ENCODE results near the gene CORO2A.
"Not testable (repeated sequence)": the region's sequence is repeated elsewhere in the genome, so short reads cannot be mapped to it uniquely, and the experiment has no call there.

CORO2A gene

DNA sequence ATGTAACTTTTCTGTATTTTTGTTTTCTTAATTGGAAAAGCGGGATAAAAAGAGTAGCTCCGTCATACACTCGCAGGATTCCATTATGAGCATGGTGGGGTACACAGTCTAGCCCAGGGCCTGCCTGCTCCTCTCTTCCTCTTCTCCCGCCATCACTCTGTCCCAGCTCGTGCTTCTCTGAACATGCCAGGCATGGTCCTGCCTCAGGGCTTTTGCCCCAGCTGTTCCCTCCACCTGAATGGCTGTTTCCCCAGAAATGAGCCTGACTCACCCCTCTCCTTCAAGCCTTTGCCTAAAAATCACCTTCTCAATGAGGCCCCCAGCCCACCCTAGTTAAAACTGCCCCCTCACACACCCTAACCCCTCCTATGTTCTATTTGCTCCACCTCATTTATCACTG is 4.5 kb downstream of the CORO2A start:
- FAIRE-seq: no peak

DNA sequence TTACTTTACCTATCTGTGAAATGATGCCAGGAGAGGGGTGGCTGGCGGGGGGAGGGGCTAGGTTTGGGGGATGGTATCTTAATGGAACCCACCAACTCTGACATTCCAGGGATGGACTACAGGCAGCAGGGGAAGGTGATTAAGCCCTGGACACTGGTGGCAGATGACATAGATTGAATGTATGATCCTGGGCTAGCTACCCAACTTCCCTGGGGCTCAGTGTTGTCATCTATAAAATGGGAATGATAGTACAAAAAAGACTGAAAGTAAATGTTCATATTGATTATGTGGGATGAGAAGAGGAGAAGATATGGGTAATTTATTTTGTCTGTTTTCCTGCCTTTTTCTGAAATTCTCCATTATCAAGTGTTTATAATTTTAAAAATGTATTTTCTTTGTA is 6.2 kb downstream of the CORO2A start:
- no peak for FAIRE-seq

DNA sequence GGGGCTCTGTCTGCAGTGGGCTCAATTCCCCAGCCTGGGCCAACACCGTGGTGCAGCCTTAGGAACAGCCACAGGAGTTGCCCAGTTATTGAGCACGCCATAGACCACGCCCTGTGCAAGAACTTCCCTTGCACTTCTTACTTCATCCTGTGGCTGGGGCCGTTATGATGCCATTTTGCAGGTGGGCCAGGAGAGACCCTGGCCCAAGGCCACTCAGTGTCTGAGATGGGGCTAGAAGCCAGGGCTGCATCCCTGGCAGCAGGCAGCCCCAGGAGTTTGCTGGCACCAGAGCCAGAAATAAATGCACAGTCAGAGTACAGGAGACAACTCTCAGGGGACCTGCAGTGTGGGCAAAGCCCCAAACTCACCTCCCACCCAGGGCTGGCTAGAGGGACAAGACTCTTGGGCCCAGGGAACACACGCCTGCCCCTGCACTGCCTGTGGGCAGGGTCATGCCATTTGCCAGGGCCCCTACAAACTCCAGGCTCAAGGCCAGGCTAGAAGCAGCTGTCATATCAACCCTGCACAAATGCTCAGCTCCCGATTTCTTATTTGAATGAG is 6.7 kb downstream of the CORO2A start:
- no peak for FAIRE-seq

DNA sequence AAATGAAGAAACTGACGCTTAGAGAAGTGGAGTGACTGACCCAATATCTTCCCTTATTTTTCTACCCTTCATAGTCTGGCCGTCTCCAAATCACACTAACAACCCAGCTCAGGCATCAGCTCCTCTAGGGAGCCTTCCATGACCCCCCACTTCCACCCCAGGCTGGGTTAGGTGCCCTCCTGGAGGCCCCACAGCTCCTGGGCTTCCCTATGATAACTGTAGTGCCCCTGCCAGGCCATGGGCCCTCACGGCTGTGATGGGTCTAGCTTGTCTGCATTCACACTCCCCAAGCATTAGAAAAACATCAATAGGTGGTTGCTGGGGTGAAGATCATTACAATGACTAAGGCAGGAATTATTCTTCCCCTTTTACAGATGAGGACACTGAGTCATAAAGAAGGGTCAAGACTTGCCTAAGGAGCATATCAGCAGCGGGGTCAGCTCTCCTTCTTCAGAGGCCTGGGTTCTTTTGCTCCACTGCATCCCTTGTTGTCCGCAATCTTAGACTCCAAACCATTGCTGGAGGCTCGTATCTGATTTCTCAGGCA is 7.3 kb downstream of the CORO2A start:
- no peak for FAIRE-seq

DNA sequence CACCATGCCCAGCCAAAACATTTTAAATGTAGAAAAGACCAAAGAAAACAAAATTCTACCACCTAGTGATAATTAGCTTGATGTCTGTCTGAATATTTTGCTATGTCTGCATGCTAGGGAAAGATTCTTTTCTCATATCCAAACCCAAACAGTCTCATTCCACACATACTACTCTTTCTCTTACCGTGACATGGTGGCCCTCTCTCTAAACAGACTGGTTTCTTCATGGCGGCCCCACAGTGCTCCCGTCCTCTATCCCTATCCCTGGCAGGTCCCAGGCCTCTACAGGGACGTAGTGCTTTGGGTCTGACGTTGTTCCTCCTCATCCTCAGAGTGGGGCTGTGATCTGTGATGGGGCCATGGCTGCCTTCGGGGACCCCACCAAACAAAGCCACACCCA is 8.1 kb downstream of the CORO2A start:
- no peak for FAIRE-seq

DNA sequence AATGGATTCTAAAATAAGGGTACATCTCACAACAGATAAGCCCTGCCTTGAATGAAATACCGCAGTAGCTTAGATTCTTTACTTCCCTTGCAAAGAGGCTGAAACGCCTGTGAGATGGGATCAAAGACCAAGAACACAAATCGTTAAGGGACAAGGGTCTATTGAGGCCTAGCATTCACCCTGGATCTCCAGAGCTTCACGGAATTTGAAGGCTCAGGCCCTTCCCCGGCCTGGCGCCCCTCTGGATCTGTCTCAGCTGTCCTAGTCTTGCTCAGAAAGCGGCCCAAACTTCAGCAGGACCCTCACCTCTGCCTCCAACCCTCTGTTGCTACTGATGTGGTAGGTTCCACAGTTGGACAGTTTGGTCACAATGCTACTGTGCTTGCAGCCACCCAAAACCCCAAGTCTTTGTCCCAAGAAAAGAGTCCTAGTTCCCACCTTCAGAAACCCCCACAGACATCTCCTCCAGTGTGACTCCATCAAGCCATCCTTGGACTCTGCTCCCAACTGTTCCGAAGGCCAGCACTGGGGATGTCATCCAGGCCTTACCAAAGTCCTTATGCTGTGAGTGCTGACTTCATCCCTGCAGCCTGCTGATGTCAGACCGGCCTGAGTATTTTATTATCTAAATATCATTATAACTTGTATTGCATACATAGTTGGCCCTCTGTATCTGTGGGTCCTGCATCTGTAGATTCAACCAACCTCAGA is 9.4 kb downstream of the CORO2A start:
- no peak for FAIRE-seq

DNA sequence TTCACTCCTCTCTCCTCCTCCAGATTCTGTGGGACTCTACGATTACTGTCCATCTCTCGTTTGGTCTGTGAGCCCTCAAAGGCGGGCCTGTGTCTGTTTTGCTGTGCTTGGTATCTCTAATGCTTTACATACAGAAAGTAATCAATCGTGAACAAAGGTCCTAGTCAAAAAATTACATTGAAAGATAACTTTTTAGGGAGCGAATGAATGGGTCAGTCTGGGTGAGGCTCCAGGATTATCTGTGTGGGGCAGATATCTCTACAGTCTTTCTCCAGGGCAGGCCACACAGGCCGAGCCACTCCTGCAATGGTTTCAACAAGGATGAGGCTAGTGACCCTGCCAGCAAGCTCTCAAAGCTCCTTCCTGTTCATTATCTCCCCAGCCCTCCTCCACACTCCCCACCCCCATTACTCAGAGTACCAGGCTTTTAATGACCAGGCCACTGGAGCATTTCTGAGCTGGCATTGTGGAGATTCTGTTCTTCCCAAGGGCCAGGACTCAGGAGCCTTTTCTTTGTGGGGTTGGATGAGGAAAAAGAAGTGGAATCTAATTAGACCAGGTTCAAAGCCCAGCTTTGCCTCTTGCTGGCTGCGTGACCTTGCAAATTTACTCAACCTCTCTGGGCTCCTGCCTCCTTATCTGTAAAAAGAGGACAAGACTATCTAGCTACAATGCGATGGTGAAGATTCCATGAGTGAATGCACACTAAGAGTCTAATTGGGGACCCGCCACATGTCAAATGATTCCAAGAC is 10.2 kb downstream of the CORO2A start:
- FAIRE-seq: no peak

DNA sequence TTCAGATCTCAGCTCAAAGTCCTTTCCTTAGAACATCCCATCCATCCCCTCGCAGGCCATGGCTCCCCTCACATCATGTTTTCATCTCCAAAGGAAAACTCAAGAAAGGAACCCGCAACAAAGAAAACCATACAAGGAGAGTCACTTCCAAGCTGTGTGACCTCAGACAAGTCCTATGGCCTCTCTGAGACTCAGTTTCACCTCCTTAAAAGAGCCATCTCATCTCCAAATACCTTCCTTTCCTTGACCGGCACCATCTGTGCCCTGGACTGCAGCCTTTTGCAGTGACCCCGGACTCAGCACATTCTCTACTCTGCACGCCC is 10.7 kb downstream of the CORO2A start:
- FAIRE-seq: no peak

DNA sequence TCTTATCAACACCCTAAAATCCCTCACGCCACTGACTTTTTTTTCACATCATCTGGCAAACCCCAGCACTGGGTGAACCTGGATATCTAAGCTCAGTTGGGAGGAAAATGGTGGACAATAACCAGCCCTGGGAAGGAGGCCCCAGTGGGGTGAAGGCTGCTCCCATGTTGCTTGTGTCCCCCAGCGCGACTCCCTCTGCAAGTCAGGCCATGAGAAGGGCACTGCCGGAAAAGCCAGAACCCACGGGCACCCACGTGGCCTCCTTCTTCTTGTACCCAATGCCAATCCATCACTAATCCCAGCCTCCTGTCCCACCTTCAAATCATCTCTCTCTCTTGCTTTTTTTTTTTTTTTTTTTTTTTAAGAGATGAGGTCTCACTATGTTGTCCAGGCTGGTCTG is 11.4 kb downstream of the CORO2A start:
- FAIRE-seq: no peak

DNA sequence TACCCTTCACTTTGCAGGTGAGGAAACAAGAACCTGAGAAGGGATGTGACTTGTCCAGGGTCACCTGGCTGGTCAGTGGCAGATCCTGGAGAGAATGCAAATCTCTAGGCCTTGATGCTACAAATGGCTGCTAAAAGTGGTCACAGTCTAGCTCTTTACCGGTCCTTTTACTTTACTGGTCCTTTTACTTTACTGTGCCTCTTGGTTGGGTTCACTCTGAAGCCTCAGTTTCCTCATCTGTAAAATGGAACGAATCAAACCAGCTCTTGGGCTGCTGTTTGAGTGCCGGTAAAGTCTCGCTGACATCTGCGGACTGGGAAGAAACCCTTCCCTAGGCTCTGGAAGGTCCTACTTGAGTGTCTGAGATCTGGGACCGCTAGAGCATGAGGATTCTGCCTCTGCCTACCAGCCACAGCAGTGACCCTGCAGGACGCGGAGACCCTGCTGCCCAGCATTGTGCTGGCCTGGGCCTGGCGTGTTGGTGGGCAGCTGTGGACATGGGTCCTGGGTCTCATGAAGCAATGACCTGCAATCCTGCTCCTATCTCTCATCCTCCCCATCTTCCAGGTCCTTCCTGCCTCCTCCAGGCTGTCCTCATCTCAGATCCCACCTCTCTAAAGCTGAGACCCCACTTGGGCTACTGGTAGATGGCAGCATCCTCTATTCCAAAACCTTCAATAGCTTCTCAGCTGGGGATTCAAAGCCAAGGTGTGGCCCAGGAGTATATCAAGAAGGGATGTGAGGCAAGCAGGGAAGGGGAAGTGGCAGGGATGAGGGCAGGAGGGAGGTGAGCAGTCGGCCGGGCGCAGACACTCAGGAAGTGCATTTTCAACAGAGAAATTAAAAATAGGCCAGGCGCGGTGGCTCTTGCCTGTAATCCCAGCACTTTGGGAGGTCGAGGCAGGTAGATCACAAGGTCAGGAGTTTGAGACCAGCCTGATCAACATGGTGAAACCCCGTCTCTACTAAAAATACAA is 13.3 kb downstream of the CORO2A start:
- no peak for FAIRE-seq

DNA sequence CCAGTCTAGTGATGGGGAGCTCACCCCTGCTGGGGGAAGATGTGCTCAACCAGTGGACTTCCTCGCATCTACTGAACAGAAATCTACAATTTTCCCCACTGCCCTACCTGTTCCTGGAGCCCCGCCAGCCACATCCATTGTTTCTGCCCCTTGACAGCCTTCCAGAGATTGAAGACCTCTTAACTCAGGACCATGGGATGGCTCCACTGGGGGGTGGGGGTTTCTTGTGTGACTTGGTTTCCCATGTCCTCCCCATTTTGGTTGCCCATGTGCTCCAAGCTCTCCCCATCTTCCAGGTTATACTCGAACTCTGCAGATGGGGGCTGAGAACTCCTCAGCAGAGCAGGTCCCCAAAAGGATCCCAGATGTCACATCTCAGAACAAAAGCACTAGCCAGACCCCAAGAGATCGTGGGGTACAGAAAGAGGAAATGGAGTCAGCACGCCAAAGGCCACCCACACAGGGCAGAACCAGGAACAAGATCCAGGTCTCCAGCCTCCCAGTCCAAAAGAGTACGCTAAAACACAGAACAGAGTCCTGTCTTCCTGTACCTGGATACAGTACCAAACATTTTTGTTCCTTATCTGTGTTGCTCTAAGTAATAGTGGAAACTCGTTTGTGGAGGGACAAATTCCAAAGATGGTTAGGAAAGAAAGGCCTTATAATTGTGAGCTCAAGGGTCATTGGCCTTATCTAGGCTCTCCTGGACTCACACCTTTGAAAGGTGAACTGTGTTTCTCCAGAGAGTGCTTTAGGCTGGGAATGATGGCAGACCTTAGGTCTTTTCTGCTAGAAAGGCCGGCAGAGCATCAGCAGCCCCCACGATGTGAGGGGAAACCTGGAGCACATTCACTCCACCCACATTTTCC is 15.8 kb downstream of the CORO2A start:
- no peak for FAIRE-seq

DNA sequence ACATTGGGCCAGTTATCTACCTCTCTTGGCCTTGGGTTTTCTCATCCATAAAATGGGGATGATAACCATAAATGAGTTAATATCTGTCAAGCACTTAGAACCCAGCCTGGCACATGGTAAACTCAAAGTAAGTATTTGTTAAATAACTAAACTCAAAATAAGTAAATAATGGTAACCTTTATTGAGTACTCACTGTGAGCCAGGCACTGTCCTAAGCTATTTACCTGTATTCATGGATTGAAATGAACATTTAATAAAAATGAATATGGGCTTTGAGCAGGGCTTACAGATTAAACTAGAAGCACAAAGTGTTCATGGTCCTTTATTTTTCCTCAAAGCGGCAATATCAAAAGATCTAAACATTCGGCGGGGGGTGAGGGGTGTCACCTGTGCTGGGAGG is 16.7 kb downstream of the CORO2A start:
- FAIRE-seq: no peak

DNA sequence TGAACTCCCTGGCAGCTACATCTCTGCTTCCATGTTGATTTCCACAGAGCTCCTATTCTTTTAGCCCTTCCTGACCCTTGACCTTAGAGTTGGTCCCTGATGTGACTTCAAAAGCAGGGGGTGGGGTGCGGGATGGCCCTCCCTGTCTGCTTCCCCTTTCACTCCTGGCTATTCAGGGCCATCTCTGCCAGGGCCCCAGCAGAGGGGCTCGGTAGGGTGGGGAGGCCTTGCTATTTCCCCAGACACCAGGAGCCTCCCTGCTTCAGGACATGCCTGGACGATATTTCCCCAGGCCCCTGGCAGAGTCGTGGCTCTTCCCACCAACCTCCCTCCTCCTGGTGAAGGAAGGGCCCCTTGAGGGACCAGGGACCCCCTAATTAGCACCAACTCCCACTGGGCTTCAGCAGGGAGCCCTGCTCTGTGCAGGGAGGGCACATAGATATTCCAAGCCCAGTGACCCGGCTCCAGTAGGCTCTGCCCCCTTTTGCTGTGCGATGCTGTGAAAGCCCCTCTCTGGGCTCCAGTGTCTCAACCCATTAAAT is 17.3 kb downstream of the CORO2A start:
- FAIRE-seq: no peak

DNA sequence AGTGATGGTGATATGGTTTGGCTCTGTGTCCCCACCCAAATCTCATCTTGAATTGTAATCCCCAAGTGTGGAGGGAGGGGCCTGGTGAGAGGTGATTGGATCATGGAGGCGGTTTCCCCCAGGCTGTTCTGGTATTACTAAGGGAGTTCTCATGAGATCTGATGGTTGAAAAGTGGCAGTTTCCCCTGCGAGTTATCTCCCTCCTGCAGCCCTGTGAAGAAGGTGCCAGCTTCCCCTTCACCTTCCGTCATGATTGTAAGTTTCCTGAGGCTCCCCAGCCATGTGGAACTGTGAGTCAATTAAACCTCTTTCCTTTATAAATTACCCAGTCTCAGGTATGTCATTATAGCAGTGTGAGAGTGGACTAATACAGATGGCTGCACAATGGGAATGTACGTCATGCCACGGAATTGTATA is 17.9 kb downstream of the CORO2A start:
- FAIRE-seq: not testable (repeated sequence)

DNA sequence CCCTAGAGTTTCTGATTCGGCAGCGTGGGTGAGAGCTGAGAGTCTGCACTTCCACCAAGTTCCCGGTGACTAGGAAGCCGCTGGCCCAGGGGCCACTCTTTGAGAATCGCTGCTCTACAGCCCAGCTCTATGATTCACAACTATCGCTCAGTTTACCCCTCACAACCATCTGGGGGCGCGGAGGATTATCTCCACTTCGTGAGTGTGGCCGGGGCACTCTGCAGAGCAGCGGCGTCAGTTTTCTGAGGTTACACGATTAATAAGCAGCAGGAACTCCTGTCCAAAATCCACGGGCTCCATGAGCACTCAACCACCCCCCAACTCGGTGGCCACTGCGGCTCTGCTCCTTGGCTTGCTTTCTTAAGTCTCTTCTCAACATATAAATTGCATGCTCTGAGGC is 19.3 kb downstream of the CORO2A start:
- FAIRE-seq: no peak

DNA sequence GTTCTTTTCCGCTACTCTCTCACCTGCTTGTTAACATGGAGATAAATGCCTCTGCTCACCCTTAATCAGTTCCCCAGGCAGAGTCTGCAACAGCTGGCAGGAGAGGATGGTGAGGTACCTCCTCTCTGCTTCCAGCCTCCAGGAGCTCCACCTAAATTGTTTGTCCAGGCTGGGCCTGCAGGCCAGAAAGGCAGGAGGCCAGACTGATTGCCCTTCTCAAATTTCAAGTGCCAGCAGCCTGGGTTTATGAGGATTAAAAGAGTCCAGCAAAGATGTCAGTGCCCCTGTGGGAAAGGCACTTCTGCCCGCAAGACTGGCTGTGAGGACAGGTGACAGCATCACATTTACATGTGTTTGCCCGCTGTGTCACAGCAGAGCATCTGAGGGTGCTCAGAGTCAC is 19.8 kb downstream of the CORO2A start:
- FAIRE-seq: no peak

DNA sequence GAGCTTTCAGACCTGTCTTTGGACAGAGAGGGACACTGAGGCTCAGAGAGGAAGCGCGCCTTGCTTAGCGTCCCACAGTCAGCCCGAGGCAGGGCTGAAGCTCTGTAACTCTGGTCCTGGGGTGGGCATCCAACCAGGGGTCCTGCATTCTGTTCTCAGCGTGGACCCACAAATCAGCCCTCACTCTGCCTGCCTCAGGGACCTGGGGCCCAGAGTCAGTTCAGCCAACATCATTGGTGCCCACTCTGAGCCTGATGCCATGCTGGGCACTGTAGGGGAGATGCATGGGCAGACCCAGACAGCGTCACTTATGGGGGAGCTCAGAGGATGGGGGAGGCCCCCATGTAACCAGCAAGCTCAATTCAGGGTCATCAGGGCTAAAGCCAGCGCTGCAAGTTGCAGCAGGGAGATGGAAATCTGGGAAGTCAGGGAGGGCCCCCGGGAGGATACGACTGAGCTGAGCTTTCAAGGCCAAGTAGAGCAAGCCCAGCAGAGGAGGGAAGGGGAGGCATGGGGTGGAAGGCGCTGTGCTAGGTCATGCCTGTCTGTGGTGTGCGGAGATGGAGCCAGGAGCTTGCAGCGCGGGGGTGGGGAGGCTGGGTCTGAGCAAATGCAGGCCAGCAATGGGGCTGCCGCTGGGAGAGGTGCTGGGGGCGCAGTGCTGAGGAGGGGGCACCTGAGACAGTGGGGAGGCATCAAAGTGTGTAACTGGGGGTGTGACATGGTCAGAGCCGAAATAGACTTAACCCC is 21.1 kb downstream of the CORO2A start:
- no peak for FAIRE-seq

DNA sequence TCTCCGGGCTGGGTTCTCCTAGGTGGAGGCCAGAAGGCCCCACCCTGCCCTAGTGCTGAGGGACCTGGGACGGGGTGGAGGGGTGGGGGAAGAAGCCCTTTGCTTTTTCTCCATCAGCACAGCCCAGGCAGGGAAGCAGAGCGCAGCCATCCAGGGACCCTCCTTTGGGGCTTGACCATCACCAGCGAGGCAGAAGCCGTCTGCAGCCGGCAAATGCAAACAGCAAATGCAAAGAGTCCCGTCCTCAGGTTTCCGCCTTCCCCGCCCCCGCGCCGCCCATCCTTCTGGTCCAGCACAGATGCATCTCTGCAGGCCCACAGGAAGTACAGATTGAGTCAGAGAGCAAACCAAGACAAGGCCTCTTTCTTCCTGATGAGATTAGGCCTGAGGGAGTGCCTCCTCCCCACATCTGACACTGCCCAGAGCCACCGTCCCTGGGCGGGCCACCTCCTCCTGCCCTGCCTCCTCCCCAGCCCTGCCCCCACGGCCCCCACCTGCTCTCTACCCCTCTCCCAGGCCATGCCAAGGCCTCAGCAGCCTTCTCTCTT is 23.4 kb downstream of the CORO2A start:
- FAIRE-seq: no peak

DNA sequence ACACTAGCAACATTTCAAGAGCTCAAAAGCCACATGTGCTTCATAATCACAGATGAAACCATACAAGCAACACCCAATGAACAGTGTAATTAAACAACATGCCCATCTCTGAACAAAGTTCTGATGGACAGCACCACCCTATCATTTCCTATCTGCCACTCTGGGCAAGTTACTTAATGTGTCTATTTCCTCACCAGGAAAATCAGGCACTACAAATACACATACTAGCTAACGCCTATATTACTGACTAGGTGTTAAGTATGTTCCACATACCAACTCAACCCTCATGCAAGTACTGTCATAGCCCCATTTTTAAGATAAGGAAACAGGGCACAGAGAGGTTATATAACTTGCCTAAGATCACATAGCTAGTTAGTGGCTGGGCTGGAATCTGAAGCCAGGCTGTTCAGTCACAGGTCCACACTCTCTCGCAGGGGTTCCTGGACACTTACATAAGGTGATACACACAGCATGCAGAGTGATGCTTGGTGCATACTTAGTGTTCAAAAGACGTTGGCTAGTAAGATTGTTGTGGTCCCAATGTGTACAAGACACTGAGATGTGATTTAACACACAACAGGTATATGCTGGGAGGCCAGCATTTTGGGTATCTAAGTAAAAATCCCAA is 24.2 kb downstream of the CORO2A start:
- FAIRE-seq: no peak

DNA sequence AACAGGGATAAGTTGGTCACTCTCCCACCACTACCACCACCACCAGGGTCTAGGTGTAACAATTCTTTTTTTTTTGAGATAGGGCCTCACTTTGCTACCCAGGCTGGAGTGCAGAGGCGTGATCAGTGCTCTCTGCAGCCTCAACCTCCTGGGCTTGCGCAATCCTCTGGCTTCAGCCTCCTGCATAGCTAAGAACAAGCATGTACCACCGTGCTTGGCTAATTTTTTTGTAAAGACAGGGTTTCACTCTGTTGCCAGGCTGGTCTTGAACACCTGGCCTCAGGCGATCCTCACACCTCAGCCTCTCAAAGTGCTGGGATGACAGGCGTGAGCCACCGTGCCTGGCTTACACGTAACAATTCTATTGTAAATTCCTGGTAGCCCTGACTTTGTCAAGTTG is 27.5 kb downstream of the CORO2A start:
- no peak for FAIRE-seq
